Mammary epithelial cell (primary cell): ENCODE data around the gene PNPO.

Source experiments
- EZH2 ChIP-seq: IDR thresholded peaks from 2 replicates; pipeline ENCODE4 v1.6.1; 2012; ENCODE audit warnings: low read length, inconsistent platforms, borderline replicate concordance
- TF ChIP-seq, protein P1 (sequence below), 2 donors: IDR thresholded peaks in 1 of 2; conservative IDR thresholded peaks in 1 of 2; 2 replicates each; pipeline ENCODE4 v1.5.1; 2011 to 2012; ENCODE audit warnings: inconsistent platforms in 2 of 2, low read length in 2 of 2, mild to moderate bottlenecking in 2 of 2, control low read depth in 1 of 2, low read depth in 1 of 2; ENCODE audit not compliant: insufficient read depth in 1 of 2; ENCODE audit errors: extremely low read depth in 1 of 2

DNA sequence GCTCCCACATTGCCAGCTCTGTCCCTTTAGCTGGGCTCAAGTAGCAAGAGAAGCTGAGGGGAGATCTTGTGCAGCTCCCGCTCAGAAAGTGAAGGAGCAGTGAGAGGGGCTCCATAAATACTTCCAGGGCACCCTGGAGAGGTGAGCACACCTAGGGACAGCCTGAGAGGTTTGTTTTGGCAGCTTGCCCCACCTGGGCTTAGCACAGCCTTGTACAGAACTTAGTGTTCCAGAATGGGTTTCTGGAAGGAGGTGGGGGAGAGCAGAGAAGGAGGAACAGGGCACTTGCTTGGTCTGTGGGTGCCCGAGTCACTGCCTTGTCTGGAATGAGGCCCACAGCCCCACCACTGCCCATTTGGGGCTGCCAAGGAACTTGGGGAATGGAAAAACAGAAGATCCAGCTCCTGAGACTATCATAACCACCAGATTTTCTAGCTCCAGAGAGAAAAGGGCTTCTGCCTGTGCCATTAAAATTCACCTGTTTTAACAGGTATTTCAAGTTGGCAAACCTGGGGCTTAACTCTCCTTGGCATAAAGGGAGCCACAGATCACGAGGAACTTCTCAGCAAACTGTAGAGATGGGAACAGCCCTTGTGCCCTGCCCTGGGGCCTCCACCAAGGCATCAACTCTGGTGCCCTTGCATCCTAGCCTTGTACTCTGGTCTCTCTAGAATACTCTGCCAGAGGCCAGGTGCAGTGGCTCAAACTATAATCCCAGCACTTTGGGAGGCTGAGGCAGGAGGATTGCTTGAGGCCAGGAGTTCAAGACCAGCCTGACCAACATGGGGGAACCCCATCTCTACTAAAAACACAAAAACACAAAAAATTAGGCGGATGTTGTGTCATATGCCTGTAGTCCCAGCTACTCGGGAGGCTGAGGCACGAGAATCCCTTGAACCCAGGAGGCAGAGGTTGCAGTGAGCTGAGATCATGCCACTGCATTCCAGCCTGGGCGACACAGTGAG is 14.4 kb downstream of the PNPO start:
- no peak for TF ChIP-seq EZH2
- TF ChIP-seq, protein P1, sequence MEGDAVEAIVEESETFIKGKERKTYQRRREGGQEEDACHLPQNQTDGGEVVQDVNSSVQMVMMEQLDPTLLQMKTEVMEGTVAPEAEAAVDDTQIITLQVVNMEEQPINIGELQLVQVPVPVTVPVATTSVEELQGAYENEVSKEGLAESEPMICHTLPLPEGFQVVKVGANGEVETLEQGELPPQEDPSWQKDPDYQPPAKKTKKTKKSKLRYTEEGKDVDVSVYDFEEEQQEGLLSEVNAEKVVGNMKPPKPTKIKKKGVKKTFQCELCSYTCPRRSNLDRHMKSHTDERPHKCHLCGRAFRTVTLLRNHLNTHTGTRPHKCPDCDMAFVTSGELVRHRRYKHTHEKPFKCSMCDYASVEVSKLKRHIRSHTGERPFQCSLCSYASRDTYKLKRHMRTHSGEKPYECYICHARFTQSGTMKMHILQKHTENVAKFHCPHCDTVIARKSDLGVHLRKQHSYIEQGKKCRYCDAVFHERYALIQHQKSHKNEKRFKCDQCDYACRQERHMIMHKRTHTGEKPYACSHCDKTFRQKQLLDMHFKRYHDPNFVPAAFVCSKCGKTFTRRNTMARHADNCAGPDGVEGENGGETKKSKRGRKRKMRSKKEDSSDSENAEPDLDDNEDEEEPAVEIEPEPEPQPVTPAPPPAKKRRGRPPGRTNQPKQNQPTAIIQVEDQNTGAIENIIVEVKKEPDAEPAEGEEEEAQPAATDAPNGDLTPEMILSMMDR (conservative IDR thresholded peaks at IDR 0.05 in 1 of 2, IDR thresholded peaks at IDR 0.05 in 1 of 2; ENCODE audit: extremely low read depth in 1 of 2, insufficient read depth in 1 of 2, low read depth in 1 of 2, low read length in 2 of 2): no peak
